Stimulated activated CD8-positive, alpha-beta memory T cell treated with anti-CD3 and anti-CD28 coated beads, Interleukin-15, amount 100 ng/mL, for 4 hours (primary cell): ENCODE results near the gene INF2.
"Not testable (repeated sequence)": the region's sequence is repeated elsewhere in the genome, so short reads cannot be mapped to it uniquely, and the experiment has no call there.

Source experiments
- DNase-seq, 2 donors: peaks; one replicate each; pipeline ENCODE4 v3.0.0-alpha.2; 2020; ENCODE audit warnings: low read depth in 2 of 2

Gene INF2

DNA sequence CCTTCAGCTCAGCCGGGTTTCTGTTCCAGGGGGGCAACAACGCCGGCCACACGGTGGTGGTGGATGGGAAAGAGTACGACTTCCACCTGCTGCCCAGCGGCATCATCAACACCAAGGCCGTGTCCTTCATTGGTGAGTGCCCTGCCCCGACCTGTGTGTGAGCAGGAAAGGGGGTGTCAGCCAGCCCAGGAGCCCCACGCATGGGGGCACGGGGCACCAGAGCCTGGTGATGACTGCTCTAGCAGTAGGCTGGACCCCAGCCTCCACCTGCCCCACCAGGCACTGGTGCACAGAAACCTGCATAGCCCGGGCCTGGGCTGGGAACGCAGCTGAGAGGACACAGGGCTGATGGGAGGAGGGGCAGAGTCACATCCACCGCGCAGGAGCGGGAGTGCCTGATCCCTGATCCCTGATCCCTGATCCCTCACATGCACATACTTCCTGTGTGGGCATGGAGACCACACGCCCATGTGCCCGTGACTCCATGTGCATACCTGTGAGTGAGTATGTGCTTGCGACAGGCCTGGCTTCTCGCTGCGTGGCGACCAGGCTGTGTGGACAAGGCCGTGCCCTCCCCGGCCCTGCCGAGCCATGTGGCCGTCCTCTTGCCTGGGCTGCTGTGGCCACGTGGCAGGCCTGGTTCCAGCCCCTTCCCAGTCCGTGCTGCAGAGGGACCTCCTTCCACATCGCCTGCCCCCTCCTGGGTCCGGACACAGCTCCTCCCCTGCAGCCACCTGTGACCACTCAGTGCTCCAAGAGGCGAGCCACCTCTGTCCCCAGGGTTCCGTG lies 45.8 kb downstream of the INF2 start:
- DNase-seq, result no peak

DNA sequence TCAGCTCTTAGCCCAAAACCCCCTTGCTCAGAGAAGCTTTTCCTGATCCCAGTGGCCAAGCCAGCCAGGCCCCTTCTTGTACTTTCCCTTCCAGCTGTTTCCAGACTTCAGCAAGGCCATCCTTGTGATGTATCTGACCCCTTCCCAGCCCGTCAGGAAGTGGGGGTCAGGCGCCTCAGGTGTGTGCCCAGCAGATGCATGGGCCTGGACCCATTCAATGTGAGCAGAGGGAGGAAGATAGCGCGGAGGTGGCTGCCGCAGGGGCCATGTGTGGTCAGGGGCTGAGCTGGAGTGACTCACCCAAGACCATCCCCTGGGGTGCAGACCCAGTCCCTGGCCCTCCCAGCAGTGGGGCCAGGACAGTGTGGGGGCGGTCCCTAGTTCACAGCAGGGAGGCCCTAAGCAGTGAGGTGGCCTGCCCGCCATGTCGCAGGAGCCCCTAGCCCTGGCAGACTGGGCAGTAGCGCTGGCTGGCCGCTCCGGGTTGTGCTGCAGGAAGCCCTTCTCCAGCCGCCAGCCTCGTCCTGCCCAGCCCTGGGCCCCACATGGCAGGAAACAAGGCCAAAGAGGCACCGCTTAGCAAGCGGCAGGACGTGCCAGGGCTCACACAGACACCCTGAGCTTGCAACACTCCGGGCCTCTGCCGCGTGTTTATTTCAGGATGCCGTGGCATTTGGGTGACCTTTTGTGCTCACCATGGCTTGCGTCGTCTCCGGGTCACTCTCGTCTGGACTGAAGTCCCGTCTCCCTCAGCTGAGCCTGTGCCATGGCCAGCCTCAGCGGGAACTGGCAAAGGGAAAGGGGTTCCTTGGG lies 46.6 kb downstream of the INF2 start:
- DNase-seq, result no peak

DNA sequence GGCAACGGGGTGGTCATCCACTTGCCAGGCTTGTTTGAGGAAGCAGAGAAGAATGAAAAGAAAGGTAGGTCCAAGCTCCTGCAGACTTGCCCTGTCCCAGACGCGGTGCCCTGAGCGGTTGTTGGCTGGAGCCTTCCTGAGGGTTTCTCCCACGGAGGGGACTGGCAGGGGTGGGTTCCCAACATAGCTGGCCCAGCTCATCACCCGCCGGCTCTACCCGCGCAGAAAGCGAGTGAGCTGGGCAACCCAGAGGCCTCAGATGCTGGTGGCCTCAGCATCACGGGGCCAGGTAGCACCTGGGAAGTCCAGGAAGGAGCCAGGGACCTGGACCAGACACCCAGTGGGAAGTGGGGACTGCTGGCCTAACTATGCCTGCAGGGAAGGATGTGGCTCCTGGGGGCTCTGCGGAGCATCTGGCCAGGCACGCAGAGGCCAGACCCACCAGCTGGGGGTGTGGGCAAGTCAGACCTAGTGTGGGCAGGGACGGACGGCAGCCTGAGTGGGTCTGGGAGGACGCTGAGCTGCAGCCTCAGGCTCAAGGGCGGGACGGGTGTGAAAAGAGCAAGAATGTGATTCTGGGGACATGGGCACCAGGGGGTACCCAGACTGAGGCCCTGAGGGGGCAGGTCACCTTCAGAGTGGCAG lies 49.1 kb downstream of the INF2 start:
- DNase-seq, result no peak

DNA sequence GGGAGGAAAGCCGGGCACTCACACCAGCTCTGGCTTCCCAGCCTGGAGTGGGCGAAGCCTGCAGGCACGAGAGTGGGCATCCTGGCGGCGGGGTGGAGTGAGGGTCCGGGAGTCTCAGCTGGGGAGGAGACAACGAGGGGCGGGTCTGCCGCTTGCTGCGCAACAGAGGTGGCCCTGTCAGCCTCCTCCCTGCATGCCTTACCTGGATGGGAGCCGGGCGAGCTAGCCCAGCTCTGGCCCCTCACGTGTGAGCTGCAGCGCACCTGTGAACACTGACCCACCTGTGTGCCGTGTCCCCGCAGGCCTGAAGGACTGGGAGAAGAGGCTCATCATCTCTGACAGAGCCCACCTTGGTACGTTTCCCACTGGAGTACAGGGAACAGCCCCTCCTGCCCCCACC lies 49.6 kb downstream of the INF2 start:
- DNase-seq, result no peak

DNA sequence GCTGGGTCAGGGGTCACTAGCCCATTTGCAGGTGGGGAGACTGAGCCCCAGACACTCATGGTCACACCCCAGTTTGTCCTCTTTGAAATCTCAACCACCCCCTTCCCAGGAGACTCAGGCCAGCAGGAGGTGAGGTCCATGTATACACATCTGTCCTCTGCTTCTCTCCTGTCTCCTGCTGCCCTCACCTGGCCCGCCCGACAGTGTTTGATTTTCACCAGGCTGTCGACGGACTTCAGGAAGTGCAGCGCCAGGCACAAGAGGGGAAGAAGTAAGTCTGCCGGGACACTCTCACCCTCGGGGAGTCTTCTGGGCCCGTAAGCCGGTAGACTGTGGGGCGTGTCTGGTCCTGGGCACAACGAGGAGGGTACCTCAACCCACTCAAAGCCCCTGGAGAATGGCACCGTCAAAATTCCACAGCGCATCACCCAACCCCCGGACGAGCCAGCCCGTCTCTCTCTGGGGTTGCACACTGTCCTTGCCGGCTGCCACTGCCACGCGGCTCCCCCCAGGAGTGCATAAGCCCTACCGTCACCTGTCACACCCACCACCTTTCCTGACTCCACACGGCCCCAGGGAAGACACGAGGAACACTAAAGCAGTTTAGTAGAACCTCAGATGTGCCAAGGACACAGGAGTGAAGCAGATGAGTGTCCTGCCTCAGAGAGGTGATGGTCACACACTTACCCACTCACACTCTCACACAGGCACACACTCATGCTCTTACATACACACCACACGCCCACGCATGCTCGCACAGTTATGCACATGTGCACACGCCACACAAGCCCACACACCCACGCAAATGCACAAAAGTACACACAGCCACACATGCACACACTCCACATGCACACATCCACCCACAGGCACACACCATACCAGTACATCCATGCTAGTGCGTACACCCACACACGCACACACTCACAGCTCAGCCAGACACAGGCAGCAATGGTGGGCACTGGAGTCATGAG lies 50.4 kb downstream of the INF2 start:
- no peak for DNase-seq

DNA sequence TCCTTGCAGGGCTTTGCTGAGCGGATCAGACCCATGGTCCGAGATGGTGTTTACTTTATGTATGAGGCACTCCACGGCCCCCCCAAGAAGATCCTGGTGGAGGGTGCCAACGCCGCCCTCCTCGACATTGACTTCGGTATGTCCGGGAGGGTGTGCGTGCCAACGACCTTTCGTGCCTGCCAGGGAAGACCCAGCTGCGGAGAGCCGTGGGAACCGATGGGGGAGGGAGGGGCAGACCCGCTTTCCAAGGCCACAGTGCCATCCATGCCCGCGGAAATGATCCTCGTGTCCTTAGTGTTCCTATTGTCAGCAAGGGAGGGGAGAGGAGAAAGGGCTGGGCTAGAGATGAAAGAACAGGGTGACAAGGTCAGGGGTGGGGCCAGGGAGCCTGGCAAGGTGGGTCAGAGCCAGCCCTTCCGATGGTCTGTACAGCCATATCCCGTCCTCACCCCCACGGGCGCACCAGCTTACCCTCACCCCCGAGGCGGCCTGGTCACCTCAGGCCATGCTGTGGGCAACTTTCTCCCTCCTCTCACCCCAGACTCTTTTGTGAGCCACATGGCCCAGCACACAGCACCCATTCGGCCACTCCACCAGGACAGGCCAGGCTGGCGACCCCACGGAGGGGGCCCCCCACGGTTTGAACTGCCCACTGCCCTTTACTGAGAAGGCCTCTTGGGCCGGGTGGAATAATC lies 51.8 kb downstream of the INF2 start:
- DNase-seq, result no peak

DNA sequence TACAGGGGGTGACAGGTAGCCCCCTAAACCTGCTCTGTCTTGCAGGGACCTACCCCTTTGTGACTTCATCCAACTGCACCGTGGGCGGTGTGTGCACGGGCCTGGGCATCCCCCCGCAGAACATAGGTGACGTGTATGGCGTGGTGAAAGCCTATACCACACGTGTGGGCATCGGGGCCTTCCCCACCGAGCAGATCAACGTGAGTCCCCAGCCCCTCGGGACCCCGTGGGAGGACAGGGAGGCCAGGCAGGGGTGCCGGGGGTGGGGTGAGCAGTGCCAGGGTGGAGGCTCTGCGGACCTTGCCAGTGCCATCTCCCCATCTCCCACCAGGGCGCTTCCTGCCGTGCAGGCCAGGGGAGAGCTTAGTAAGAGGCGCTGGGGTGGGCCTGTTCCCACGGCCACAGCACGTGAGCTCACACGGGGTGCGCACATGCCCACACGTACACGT lies 52.4 kb downstream of the INF2 start:
- DNase-seq, result no peak

DNA sequence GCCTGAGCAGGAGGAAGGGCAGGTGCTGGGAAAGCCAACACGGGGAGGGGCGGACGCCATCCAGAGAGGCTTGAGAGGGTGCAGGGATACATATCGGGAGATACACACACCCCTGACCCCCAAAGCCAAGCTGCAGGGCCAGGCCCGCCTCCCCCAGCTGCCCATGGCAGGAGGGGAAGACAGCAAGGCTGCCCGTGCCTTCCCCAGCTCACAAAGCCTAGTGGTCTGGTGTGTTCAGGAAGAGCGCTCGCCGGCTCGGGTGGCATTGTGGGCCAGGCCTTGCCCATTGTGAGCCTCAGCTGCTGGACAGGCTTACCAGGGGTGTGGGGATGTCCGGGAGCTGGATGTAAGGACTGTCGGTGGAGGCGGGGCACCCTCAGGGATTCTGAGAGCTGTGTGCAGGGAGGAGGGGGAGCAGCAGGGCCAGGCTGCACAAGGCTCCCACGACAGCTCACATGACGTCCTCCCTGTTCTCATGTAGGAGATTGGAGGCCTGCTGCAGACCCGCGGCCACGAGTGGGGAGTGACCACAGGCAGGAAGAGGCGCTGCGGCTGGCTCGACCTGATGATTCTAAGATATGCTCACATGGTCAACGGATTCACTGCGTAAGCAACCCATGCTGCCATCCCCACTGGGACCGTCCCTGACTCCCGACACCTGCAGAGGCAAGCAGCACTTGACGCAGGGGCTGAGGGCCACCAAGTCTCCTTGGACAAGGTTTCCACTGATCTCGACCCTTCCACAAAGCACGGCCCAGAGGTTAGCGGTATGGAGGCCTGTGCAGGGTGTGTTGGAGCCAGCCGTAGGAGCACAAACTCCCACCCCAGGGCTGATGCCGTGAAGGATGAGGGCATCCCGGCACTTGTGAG lies 53.4 kb downstream of the INF2 start:
- DNase-seq, result no peak

DNA sequence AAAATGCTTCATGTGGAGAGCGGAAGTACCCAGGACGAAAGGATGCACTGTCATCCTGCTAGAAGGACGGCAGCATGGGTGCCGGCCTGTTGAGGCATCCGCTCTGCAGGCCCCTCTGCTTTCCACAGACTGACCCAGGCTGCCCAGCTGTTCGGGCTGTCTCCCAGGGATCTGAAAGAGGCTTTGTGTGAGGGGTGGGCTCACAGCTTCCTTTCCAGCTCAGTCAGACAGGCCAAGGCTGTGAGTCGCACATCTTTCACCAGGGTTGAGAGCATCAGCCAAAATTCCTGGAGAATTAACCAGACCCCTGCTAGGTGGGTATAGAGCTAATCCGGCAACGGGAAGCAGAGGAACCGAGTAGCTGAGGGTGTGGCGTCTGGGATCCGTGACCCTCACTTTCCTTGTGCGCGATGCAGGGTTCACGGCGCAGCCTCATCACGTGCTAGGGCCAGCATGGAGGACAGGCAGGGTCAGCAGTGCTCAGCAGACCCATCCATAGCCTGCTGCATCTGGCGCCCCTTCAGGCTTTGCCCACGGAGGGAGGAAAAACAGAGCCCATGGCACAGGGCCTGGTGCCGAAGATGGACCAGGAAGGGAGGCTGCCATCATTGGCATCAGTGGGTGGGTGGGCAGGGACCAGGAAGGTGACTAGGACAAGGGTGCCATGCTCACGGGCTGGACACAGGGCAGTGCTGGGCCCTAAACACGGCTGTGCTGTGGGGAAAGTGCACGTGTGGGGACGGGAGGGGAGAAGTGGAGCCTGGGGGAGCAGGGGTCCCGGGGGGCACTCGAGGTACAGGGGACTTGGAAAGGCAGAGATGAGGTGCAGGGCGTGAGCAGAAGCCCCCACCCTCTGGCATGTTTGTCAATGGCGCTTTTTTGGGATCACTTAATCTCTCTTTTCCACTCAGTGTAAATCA lies 54.3 kb downstream of the INF2 start:
- DNase-seq, result no peak

DNA sequence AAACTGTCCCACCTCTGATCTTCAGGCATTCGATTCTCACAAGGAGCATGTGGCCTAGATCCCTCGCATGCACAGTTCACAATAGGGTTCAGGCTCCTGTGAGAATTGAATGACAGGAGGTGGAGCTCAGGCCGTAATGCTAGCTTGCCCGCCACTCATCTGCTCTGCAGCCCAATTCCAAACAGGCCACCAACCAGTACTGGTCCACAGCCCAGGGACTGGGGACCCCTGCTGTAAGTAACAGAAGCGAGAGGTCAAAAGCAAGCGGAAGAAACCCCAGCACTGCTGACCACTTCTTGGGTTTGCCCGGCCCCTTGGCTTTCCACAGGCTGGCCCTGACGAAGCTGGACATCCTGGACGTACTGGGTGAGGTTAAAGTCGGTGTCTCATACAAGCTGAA lies 55.1 kb downstream of the INF2 start:
- DNase-seq, result no peak

DNA sequence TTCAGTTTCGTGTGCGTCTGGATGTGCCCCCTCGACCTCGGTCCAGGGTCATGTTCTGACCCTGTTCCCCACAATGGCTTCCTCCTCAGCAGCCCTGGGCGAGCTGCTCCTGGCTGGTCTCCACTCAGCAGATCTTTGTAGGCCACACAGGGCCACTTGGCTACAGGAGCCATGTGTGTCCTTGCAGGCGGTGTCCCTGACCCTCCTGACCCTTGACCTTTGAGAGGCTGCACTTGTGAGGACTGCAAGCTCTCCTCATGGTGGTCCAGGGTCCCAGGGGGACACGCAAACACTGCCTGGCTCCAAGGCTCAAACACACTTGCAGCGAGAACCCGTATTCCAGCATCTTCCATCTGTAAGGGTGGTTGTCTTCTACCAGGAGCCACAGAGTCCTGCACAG lies 56.0 kb downstream of the INF2 start:
- DNase-seq, result no peak

DNA sequence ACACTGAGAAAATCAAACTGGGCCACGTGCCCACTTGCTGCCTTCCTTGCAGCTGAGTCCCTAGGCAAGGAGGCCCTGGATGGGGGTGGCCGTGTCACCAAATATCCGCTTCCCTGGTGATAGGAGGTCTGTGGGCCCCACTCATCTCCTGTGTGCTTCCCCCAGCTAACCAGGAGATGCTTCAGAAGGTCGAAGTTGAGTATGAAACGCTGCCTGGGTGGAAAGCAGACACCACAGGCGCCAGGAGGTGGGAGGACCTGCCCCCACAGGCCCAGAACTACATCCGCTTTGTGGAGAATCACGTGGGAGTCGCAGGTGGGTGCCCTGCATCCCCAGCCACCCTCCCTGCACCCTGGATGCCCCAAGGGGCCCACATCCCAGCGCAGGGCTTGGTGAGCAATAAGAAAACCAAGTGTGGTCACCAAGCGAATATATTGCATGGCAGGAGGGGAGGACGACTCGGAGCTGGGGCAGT lies 56.7 kb downstream of the INF2 start:
- DNase-seq, result no peak

DNA sequence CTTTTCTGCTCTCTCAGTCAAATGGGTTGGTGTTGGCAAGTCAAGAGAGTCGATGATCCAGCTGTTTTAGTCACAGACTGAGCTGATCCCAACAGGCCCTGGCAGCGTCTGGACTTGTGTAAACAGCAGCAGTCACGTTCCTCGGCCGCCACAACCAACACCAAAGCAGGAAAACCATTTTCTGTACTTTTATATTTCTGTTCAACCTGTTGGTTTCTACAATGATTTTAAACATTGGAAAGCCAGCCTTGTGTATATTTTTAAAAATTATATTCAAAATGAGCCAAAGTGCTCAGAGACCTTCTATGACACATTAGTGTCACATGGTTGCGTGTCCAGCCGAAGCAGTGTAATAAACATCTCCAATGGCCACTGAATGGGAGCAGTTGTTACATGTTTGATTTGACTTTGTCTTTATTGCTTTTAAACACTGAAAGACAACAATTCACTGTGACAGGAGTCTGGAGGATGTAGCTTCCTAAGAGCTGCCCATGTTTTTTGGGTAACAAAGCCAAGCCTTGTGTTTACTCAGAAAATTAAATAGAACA lies 57.6 kb downstream of the INF2 start:
- no peak for DNase-seq

DNA sequence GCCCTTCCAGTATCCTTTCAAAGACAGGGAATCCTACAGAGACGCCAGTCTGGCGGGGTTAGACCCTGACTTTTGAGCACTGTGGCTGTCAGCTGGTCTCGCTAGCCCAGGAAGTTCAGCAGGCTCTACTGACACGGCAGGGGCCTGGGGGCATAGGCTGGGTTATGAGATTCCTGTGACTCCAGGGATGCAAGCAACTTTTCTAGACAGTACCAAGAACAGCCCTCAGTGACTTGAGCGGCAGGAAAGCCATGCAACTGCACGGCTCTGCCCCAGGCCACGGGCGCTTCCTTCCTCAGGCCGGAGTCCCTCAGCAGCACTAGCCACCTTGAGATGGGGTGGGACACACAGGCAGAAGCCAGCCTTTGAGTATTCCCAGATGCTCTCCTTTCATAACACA lies 58.5 kb downstream of the INF2 start:
- no peak for DNase-seq

DNA sequence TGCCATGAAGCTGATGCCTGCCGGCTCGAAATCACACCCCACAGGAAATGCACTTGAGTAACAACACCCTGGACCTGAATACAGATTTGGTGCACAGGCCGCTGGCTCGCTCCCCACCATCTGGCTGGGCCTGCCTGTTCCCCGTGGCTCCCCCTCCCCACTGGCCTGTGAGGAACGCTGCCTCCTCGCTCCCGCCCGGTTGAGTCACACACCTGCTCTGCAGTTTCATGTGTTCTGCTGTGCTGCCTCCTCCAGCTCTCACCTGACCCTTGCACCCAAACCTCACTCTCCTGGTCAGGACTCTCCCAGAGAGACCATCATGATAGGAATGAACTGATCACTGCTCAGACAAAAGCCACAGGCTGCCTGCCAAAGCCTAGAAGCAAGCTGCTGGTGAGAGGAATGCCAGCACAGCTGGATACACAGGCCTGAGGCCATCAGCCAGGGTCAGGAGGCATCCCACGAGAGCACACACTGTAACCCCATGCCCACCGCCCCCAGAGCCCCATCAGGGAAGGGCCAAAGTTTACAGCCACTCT lies 59.8 kb downstream of the INF2 start:
- DNase-seq, result no peak

DNA sequence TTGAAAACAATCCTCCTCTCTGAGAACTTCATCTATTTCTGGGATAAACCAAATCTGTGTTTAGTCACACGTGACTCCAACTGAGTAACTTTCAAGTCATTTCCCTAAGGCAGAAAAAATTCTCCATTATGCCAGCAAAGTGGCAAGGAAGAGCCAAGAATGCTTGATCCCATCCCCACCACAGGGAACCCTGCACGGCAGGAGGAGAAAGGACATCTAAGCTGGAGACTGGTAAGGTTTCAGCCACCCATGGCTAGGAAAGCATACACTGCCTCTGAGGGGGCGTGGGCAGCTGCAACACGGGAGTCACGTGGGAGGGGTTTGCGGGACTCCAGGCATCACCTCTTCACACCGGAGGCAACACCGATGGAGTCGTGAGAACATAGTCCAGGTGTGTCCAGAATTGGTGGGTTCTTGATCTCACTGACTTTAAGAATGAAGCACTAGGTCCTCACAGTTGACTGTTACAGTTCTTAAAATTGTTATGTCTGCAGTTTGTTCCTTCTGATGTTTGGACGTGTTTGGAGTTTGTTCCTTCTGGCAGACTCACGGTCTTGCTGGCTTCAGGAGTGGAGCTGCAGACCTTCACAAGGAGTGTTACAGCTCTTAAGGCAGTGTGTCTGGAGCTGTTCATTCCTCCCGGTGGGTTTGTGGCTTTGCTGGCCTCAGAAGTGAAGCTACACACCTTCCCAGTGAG lies 60.8 kb downstream of the INF2 start:
- no peak for DNase-seq

DNA sequence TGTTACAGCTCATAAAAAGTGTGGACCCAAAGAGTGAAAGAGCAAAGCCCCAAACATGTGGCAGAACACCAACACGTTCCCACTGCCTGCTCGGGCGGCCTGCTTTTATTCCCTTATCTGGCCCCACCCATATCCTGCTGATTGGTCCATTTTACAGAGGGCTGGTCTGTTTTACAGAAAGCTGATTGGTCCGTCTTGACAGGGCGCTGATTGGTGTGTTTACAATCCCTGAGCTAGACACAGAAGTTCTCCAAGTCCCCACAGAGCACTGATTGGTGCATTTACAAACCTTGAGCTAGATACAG lies 61.3 kb downstream of the INF2 start:
- DNase-seq, result not testable (repeated sequence)
